Prostate gland (tissue), 2 donors: ENCODE measurements around the gene PPP4R2.

Experiments
- CTCF ChIP-seq, 4 experiments: fragments of 200-600 bp in 2 of 4; fragments of 450-650 bp in 2 of 4; sonication (generic) in 2 of 4; IDR thresholded peaks; 1 replicate in 3 of 4; 2 replicates in 1 of 4; pipeline ENCODE4 v1.5.1; 2016 to 2019; ENCODE audit warnings: antibody characterized with exemption in 4 of 4, mild to moderate bottlenecking in 2 of 4, moderate library complexity in 2 of 4
- POLR2A ChIP-seq: fragments of 450-650 bp; IDR thresholded peaks from one replicate; pipeline ENCODE4 v1.6.1; 2016; ENCODE audit warnings: antibody characterized with exemption, mild to moderate bottlenecking
- POLR2AphosphoS5 ChIP-seq: sonication (generic); formaldehyde crosslinking; IDR thresholded peaks from one replicate; pipeline ENCODE4 v1.6.1; 2017; ENCODE audit warnings: antibody characterized with exemption

- no peak for TF ChIP-seq CTCF (IDR thresholded peaks at IDR 0.05)
- no peak for TF ChIP-seq POLR2A
- TF ChIP-seq POLR2AphosphoS5 = no peak
Measured at GRCh38 chr3:72950372-72950771, 46.2 kb upstream of the PPP4R2 start.
